ENCODE results near the gene CCND1.

DNA sequence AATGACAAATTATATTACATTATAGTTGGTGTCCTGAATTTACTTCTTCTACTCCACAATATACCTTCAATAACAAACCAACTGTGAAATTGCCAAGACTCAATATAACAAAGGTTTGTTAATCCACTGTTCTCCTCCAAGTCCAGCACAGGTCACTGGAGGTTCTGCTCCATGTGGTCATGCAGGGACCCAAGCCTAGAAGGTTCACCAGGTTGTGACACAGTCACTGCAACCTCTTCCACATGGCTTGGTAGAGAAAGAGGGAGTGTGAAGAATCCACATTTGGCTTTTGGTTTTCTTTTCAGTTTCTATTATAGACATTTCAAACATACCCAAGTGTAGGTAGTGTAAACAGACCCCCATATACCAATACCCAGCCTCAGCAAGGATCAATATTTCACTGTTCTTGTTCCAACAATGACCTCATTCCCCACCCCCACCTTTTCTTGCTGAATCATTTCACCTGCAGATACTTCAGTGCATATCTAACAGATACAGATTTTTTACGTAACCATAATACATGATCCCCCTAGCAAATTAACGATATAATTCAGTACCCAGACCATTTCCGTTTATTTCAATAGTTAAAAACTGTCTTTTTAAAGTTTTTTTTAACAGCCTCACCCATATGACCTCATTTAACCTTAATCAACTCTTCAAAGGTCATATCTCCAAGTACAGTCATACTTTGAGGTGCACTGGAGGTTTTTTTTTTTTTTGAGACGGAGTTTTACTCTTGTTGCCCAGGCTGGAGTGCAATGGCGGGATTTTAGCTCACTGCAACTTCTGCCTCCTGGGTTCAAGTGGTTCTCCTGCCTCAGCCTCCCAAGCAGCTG, 48.7 kb downstream of the CCND1 start:
- TF ChIP-seq CTCF (conservative IDR thresholded peaks at IDR 0.05; ENCODE audit: low read length) (no peak), EZH2phosphoT487 (IDR thresholded peaks at IDR 0.05; ENCODE audit: borderline replicate concordance, low read depth, low read length) (no peak)

Data from OCI-LY7 (cell line).